AG20443 (cell line): ENCODE measurements around the gene ZNF469.
A peak's percentile ranks its signal among the peaks of the same experiment; 100 is the strongest.

ENCODE experiments used
- DNase-seq: peaks from one replicate; pipeline ENCODE4 v3.0.0; 2012; ENCODE audit warnings: low spot score, mixed read lengths

Gene ZNF469

GRCh38 chr16:88382491-88383400 lies at the start of gene ZNF469:
Gene ZNF469, plus strand, starts transcription at chr16:88382959. Its CDS starts 44,512 bp downstream, at chr16:88427471.
- peak; percentile 90 for DNase-seq

GRCh38 chr16:88333848-88334777 lies 48.6 kb upstream of the ZNF469 start:
- no peak for DNase-seq

GRCh38 chr16:88334778-88335720 lies 47.7 kb upstream of the ZNF469 start:
- no peak for DNase-seq

DNA sequence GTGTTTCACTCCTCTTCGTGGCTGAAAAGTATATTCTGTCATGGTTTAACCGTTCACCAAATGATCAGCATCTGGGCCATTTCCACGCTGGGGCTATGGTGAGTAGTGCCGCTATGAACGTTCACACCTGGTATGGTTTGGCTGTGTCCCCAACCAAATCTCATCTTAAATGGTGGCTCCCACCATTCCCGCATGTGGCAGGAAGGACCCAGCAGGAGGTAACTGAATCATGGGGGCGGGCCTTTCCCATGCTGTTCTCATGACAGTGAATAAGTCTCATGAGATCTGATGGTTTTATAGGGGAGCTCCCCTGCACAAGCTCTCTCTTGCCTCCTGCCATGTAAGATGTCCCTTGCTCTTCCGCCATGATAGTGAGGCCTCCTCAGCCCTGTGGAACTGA lies 45.7 kb upstream of the ZNF469 start:
- DNase-seq: no peak

DNA sequence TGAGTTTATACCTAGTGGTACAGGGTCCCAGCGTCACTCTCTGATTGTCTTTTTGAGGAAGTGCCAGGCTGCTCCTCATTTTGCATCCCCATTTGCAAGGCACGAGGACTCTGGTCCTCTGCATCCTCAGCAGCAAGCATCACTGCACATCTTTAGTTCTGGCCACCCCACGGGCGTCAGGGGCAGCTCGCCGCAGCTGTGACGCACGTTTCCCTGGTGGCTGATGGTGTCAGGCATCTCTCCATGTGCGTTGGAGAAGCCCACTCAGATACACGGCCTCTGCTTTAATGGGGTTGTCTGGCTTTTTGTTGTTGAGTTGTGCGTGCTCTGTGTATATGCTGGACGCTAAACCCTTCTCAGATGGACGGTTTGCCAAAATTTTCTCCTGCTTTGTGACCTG lies 45.2 kb upstream of the ZNF469 start:
- DNase-seq: no peak

GRCh38 chr16:88338111-88338510 lies 44.6 kb upstream of the ZNF469 start:
- no peak for DNase-seq

DNA sequence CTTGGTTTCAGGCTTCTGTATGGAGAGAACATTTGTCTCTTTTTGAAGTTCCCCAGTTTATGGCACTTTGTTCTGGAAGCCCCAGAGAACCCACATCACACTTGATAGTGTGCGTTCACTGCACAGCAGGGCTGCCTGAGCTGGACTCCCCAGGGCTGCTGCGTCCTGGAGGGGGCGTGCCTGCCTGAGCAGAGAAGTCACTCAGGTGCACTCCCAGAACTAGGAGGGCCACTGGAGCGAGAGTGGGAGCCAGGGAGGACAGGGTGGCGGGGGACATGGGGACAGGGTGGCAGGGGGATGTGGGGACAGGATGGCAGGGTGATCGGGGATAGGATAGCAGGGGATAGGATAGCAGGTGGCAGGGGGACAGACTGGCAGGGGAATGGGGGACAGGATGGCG lies 43.9 kb upstream of the ZNF469 start:
- DNase-seq: no peak

GRCh38 chr16:88339930-88340754 lies 42.6 kb upstream of the ZNF469 start:
- DNase-seq: no peak

- no peak for DNase-seq
Observed at GRCh38 chr16:88340755-88341150, 42.0 kb upstream of the ZNF469 start.

DNA sequence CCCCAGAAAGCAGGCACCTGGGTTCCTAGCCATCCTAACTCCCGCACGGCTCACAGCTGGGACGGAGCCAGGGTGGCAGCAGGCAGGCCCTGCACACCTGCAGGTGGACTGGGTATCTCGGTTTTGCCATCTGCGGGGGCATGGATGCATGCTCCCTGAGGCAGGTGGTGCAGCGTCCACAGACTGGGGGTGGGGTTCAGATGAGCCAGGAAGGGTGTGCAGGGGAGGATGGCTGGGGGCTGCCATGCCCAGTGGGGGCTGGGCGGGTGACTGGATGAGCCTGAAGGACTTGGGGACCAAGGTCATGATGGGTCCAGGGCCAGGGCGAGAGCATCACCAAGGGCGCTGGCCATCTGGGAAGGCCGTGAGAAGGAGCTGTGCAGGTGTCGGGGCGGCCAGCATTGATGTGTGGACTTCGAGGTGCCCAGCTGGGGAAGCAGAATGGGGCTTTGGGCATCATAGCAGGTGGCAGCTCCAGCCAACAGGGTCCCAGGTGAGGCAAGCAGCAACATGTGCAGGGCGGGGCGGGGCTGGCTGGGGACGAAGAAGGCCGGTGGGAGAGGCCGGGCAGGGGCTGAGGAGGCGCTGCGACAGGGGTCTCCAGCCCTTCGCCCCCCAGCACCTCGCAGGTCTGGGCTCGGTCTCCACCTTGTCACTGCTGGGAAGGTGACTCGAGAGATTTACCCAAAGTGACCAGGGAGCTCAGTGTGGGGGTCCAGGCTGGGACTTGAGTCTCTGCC lies 41.0 kb upstream of the ZNF469 start:
- no peak for DNase-seq

GRCh38 chr16:88342491-88342890 lies 40.3 kb upstream of the ZNF469 start:
- DNase-seq: no peak

- DNase-seq: no peak
Observed at GRCh38 chr16:88343271-88343791, 39.4 kb upstream of the ZNF469 start.

DNA sequence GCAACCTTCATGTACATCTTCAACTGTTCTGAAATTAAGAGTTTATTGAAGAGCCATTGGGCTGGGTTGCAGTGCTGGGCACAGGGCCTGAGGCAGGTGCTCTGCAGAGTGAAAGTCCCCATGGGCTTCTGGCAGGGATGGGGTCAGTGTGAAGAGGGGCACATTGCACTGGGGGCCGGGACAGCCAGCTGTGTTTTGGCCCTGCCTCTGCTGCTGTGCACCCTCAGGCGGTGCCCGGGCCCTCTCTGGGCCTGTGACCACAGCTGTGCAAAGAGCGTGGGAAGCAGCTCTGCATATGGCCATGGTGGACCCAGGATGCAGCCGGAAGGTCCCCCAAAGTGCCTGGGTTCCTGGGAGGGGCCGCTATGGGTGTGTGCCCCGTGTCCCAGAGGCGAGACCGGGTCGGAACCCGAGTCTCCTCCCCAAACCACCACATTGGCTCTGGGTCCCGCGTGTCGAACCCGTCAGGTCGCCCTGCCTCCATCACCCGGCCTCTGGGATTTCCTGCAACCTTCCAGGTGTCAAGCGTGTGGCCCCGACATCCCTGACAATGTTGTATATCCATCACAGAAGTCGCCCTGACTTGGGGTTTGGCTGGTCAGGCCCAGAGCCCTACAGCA lies 38.2 kb upstream of the ZNF469 start:
- DNase-seq: no peak

GRCh38 chr16:88345031-88345720 lies 37.6 kb upstream of the ZNF469 start:
- no peak for DNase-seq

DNA sequence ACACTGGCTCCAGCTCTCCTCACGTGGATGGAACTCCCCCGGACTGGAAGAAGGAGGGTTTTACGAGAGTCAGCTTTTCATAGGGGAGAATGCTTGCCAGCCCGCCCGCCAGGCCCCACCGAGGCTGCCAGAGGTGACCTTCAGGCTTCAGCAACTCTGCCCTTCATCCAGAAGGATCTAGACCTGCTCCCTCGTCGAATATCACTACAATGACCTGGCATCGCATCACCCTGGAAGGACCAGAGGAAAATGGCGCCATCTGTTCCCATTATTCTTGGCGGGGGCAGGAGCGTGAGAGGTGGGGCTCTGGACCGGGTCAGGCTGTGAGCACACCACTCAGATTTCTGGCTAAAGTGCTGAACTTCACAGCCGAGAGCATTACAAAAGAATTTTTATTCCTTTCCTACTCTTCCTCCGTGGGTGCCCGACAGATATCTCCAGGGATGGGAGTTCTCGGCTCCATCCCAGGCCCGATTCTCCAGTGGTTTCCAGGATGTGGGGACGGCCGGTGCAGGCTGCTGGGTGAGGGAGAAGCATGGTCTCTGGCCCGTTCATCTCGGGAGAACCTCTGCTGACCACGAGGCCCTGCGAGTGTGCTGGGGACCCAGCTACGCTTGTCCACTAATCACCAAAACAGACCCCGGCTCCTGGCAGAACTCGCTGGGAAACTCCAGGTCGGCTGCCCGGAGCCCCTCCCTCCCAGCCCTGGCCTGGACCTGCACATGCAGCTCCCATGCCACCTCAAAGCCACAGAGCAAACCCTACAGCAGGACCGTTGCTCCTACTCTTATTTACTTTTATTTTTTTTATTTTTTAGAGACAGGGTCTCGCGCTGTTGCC lies 36.8 kb upstream of the ZNF469 start:
- DNase-seq: no peak

- DNase-seq: no peak
Observed at GRCh38 chr16:88346680-88347505, 35.9 kb upstream of the ZNF469 start.
